GM06990 (cell line): ENCODE data around the gene GCGR.

Source experiments
- DNase-seq: peaks from one replicate; pipeline ENCODE4 v3.0.0-alpha.2; 2011; ENCODE audit not compliant: insufficient read length; ENCODE audit errors: extremely low read depth
- H3K27me3 ChIP-seq: replicated peaks from 2 replicates; pipeline ENCODE4 v1.6.0; 2011; ENCODE audit warnings: low read length; ENCODE audit not compliant: control insufficient read depth, insufficient read depth
- H3K36me3 ChIP-seq: 2 replicates; pipeline ENCODE4 v1.5.1; 2011; ENCODE audit warnings: low read length; ENCODE audit not compliant: control insufficient read depth, insufficient read depth
- H3K4me3 ChIP-seq: replicated peaks from 2 replicates; pipeline ENCODE4 v1.5.1; 2011; ENCODE audit warnings: low read depth, mild to moderate bottlenecking, control low read depth, low read length
- CTCF ChIP-seq: IDR thresholded peaks from 2 replicates; pipeline ENCODE4 v1.5.1; 2011; ENCODE audit warnings: low read length, control low read depth, mild to moderate bottlenecking, inconsistent platforms; ENCODE audit not compliant: insufficient read depth, poor library complexity, severe bottlenecking

GCGR gene

GRCh38 chr17:81824595-81824994 is 20.6 kb downstream of the GCGR start:
- H3K27me3 ChIP-seq = no peaks in the 10 kb centered on the region
- TF ChIP-seq CTCF = no peak

GRCh38 chr17:81825841-81826466 is 22.0 kb downstream of the GCGR start:
- no peaks in the 10 kb centered on the region for H3K27me3 ChIP-seq
- no peaks in the 10 kb centered on the region; the same call in 1 of the 2 replicates for H3K36me3 ChIP-seq
- H3K4me3 ChIP-seq = no peak overlapping the region
- peak; percentile 15 for TF ChIP-seq CTCF
- DNase-seq = no peak

More at GRCh38 chr17:81824595-81824994, 20.6 kb downstream of the GCGR start:
- H3K4me3 ChIP-seq = no peak overlapping the region
- no peak for DNase-seq
- H3K36me3 ChIP-seq = no peaks in the 10 kb centered on the region; the same call in 1 of the 2 replicates

- no peak for TF ChIP-seq CTCF
- Histone ChIP-seq H3K36me3 (no peaks in the 10 kb centered on the region), H3K27me3 (no peaks in the 10 kb centered on the region), H3K4me3 (no peak overlapping the region)
- DNase-seq = no peak
Measured at GRCh38 chr17:81828656-81829055, 24.7 kb downstream of the GCGR start.

- Histone ChIP-seq H3K36me3 (no peaks in the 10 kb centered on the region), H3K4me3 (no peak overlapping the region), H3K27me3 (no peaks in the 10 kb centered on the region)
- DNase-seq = no peak
- no peak for TF ChIP-seq CTCF
Measured at GRCh38 chr17:81829858-81830257, 25.9 kb downstream of the GCGR start.

GRCh38 chr17:81831563-81831956 is 27.6 kb downstream of the GCGR start:
- no peak for TF ChIP-seq CTCF
- Histone ChIP-seq H3K4me3 (peak overlapping the region; percentile 79), H3K36me3 (no peaks in the 10 kb centered on the region; the same call in 1 of the 2 replicates), H3K27me3 (no peaks in the 10 kb centered on the region)
- no peak for DNase-seq
